Measurements from ENCODE around the gene RGS11.

DNA sequence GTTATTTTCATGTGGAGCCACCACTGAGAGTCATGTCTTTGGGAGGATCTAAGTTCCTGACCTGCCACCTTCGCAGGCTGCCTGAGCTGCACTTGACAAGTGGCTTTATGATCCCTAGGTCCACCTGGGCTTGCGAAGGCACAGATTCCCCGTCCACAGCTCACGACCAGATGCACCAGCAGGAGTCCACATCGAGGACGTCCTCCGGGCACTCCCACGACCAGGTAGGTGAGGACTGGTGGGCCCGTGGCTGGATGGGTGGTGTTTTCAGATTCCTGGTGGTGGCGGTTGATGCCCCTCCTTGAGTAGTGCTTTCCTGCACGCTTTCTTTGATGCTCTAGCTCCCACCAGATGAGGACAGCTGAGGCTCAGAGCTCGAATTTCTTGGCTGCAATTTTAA lies 26.3 kb downstream of the RGS11 start:
- TF ChIP-seq TAF1 (IDR thresholded peaks at IDR 0.05; ENCODE audit: borderline replicate concordance, insufficient read depth, low read length), result no peak
- TF ChIP-seq POLR2AphosphoS5 (IDR thresholded peaks at IDR 0.05; ENCODE audit: low read depth, low read length), result no peak
- TF ChIP-seq SIN3A (IDR thresholded peaks at IDR 0.05; ENCODE audit: borderline replicate concordance, insufficient read depth, low read length), result no peak
- no peak for TF ChIP-seq REST (IDR thresholded peaks at IDR 0.05; ENCODE audit: insufficient read depth in 1 of 2, low read depth in 2 of 2, low read length in 2 of 2)
- no peak for TF ChIP-seq FOXP2 (optimal IDR thresholded peaks at IDR 0.05; ENCODE audit: borderline replicate concordance, extremely low read depth, extremely low read length, insufficient read depth)

Data from PFSK-1 (cell line).